ENCODE data around the gene ATG5.

DNA sequence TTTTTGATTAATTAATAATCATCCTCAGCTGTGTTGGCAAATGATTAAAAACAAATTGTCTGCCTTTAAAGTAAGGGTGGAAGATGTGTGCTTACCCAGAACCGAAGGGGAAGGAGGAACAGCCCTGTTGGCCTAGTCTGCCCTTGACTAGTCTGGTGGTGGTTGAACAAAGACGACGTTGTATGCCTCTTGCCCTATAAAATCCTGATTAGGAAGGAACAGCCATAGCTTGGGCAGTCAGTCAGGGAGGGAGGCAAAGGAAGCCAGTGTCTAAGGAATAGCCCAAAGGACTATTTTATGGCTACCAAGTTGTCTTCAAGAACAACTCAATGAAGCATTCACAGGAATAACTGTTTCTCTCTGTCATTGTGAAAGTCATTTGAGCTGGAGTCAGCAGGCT is 168.7 kb downstream of the ATG5 start:
- TF ChIP-seq, protein P1, sequence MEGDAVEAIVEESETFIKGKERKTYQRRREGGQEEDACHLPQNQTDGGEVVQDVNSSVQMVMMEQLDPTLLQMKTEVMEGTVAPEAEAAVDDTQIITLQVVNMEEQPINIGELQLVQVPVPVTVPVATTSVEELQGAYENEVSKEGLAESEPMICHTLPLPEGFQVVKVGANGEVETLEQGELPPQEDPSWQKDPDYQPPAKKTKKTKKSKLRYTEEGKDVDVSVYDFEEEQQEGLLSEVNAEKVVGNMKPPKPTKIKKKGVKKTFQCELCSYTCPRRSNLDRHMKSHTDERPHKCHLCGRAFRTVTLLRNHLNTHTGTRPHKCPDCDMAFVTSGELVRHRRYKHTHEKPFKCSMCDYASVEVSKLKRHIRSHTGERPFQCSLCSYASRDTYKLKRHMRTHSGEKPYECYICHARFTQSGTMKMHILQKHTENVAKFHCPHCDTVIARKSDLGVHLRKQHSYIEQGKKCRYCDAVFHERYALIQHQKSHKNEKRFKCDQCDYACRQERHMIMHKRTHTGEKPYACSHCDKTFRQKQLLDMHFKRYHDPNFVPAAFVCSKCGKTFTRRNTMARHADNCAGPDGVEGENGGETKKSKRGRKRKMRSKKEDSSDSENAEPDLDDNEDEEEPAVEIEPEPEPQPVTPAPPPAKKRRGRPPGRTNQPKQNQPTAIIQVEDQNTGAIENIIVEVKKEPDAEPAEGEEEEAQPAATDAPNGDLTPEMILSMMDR (conservative IDR thresholded peaks at IDR 0.05; ENCODE audit: low read length) = no peak
- TF ChIP-seq EZH2phosphoT487 (IDR thresholded peaks at IDR 0.05; ENCODE audit: borderline replicate concordance) = no peak

Data from Loucy (cell line).